GM12878 (cell line): ENCODE results near the gene CWC25. TPM values are rescaled to one million over a fixed set of nuclear protein-coding genes. Genes with fewer than 3 reads are reported as not detected.

Experiments used
- ATAC-seq: fragments of 200-7000 bp; cut with Tn5 transposase; 3 replicates; pipeline ENCODE4 v1.9.1; 2020; ENCODE audit warnings: mild to moderate bottlenecking, moderate library complexity
- BruUV-seq: library from RNA; stranded (reverse); fragments of 400-500 nt; replicated peaks from 2 replicates; lab custom pipeline; 2021; lab: Mats Ljungman, UMichigan
- CTCF ChIA-PET: fragments of 300-600 bp; sonication (Branson Sonifier 250); formaldehyde crosslinking; extraction: SDS; loops from one replicate; lab custom pipeline; 2021; ENCODE audit warnings: inconsistent platforms; lab: Yijun Ruan, JAX
- POLR2A ChIA-PET: fragments of 350-600 bp; formaldehyde crosslinking; extraction: SDS; loops from one replicate; lab custom pipeline; 2021; ENCODE audit warnings: inconsistent platforms; lab: Charles Lee
- RAD21 ChIA-PET: fragments of 300-600 bp; sonication (Branson Sonifier 250); formaldehyde crosslinking; loops from one replicate; lab custom pipeline; 2023; ENCODE audit warnings: antibody characterized with exemption; ENCODE audit not compliant: unreplicated experiment; lab: Charles Lee
- SMC1A ChIA-PET: fragments of 300-600 bp; sonication (Branson Sonifier 250); formaldehyde crosslinking; loops from one replicate; lab custom pipeline; 2023; ENCODE audit not compliant: unreplicated experiment, uncharacterized antibody; lab: Charles Lee
- DNase-seq: peaks from one replicate; pipeline ENCODE4 v3.0.0-alpha.2; 2011; ENCODE audit warnings: low read depth, low spot score
- FAIRE-seq: peaks from 3 replicates; lab custom pipeline; 2011; peaks lifted over from hg19 to GRCh38; lab: Jason Lieb, UNC
- H2AFZ ChIP-seq: 2 replicates; pipeline ENCODE4 v1.6.0; 2011; ENCODE audit warnings: low read depth, low read length, control low read depth; ENCODE audit not compliant: control insufficient read depth
- H3K27ac ChIP-seq: 2 replicates; pipeline ENCODE4 v1.5.1; 2011; ENCODE audit warnings: control low read depth; ENCODE audit not compliant: control insufficient read depth, insufficient read depth
- H3K27me3 ChIP-seq, 2 experiments: replicated peaks in 1 of 2; 2 replicates each; pipeline versions ENCODE4 v1.6.0 to v1.6.1; 2011; ENCODE audit warnings: low read length in 1 of 2; ENCODE audit not compliant: control insufficient read depth in 2 of 2, insufficient read depth in 2 of 2
- H3K36me3 ChIP-seq, 2 experiments: 2 replicates each; pipeline ENCODE4 v1.5.1; 2011; ENCODE audit warnings: low read length in 1 of 2; ENCODE audit not compliant: control insufficient read depth in 2 of 2, insufficient read depth in 2 of 2
- H3K4me1 ChIP-seq: 2 replicates; pipeline ENCODE4 v1.6.1; 2011; ENCODE audit warnings: mild to moderate bottlenecking, low read length, moderate library complexity, mixed read lengths; ENCODE audit not compliant: control insufficient read depth, insufficient read depth
- H3K4me2 ChIP-seq: 2 replicates; pipeline ENCODE4 v1.6.0; 2011; ENCODE audit warnings: control low read depth; ENCODE audit not compliant: control insufficient read depth, insufficient read depth
- H3K4me3 ChIP-seq: fragments of 200-600 bp; sonication (generic); 2 replicates; pipeline ENCODE4 v1.5.1; 2016
- H3K79me2 ChIP-seq: 2 replicates; pipeline ENCODE4 v1.6.0; 2011; ENCODE audit warnings: low read length; ENCODE audit not compliant: control insufficient read depth, insufficient read depth
- H3K9ac ChIP-seq: 2 replicates; pipeline ENCODE4 v1.8.0; 2011; ENCODE audit warnings: low read length, control low read depth, mixed read lengths; ENCODE audit not compliant: control insufficient read depth, insufficient read depth
- H3K9me3 ChIP-seq: replicated peaks from 3 replicates; pipeline ENCODE4 v1.5.1; 2011; ENCODE audit warnings: mild to moderate bottlenecking, low read length; ENCODE audit not compliant: control insufficient read depth, insufficient read depth
- H4K20me1 ChIP-seq: 2 replicates; pipeline ENCODE4 v1.6.0; 2011; ENCODE audit not compliant: control insufficient read depth, insufficient read depth
- BMI1 ChIP-seq: fragments of 450-650 bp; IDR thresholded peaks from 2 replicates; pipeline ENCODE4 v1.6.1; 2016; ENCODE audit warnings: mild to moderate bottlenecking, moderate library complexity, borderline replicate concordance
- FOXK2 ChIP-seq: fragments of 450-650 bp; IDR thresholded peaks from 2 replicates; pipeline ENCODE4 v1.6.1; 2017; ENCODE audit warnings: mild to moderate bottlenecking, moderate library complexity
- KDM1A ChIP-seq: fragments of 200-600 bp; sonication (generic); IDR thresholded peaks from 2 replicates; pipeline ENCODE4 v1.6.1; 2016; ENCODE audit warnings: borderline replicate concordance
- MEF2A ChIP-seq: IDR thresholded peaks from 2 replicates; pipeline ENCODE4 v1.6.1; 2011; ENCODE audit warnings: low read depth, mild to moderate bottlenecking, low read length, moderate library complexity; ENCODE audit not compliant: insufficient read depth
- NFXL1 ChIP-seq: fragments of 450-650 bp; IDR thresholded peaks from 2 replicates; pipeline ENCODE4 v1.6.1; 2017; ENCODE audit warnings: antibody characterized with exemption, mild to moderate bottlenecking, borderline replicate concordance
- RAD21 ChIP-seq: IDR thresholded peaks from 2 replicates; pipeline ENCODE4 v1.6.1; 2011; ENCODE audit warnings: mild to moderate bottlenecking, low read depth, low read length, moderate library complexity; ENCODE audit not compliant: insufficient read depth
- TARDBP ChIP-seq: IDR thresholded peaks from 2 replicates; pipeline ENCODE4 v1.6.1; 2016; ENCODE audit warnings: borderline replicate concordance
- TBL1XR1 ChIP-seq: IDR thresholded peaks from 2 replicates; pipeline ENCODE4 v1.6.1; 2012; ENCODE audit warnings: low read depth, low read length, improper control_type of control experiment
- YY1 ChIP-seq: IDR thresholded peaks from 2 replicates; pipeline ENCODE4 v1.6.1; 2011; ENCODE audit warnings: low read depth, mild to moderate bottlenecking, low read length
- ZNF207 ChIP-seq: fragments of 450-650 bp; IDR thresholded peaks from 2 replicates; pipeline ENCODE4 v1.6.1; 2014; ENCODE audit warnings: antibody characterized with exemption, mild to moderate bottlenecking, borderline replicate concordance
- WGBS: methylation state at CpG from one replicate; pipeline ENCODE4 v1.1.6; 2016; ENCODE audit warnings: low lambda C conversion rate; ENCODE audit not compliant: insufficient replicate concordance, insufficient coverage; ENCODE audit errors: missing lambda C conversion rate; 5-methylcytosine and 5-hydroxymethylcytosine counted together
- in situ Hi-C: fragments of 300-500 bp; cut with MboI; formaldehyde crosslinking; loops from 9 replicates; pipeline ENCODE4 v1.14.3; 2018; ENCODE audit warnings: mixed read lengths
- intact Hi-C: fragments of 100-400 bp; cut with micrococcal nuclease; formaldehyde crosslinking; loops from one replicate; pipeline ENCODE4 v1.14.2; 2022; ENCODE audit not compliant: unreplicated experiment
- polyA plus RNA-seq, 11 experiments: library from polyadenylated mRNA; depleted of rRNA in 4 of 11; unstranded in 6 of 11; stranded (reverse) in 5 of 11; fragments of >200 nt; fragmentation: Nextera tagmentation in 4 of 11; fragmentation: Illumina TruSeq in 1 of 11; extraction: Ambion mirVana in 4 of 11; extraction: Trizol in 1 of 11; gene quantifications; 1 replicate in 1 of 11; 2 replicates in 10 of 11; pipeline versions ENCODE4 v1.2.1 to v1.2.3, GENCODE V29; 2011 to 2016; ENCODE audit warnings: inconsistent platforms in 2 of 11, missing spikeins in 2 of 11, low read depth in 1 of 11
- total RNA-seq, 4 experiments: library from RNA; depleted of rRNA in 3 of 4; stranded (reverse); fragments of >200 nt in 3 of 4; fragmentation: Illumina TruSeq in 1 of 4; extraction: Trizol in 1 of 4; gene quantifications; 2 replicates each; pipeline versions ENCODE4 v1.2.1 to v1.2.3, GENCODE V29; 2013 to 2021
- TF ChIP-seq, protein P1 (sequence below): IDR thresholded peaks from 2 replicates; pipeline ENCODE4 v1.6.1; 2012; ENCODE audit warnings: low read depth, low read length, improper control_type of control experiment

The CWC25 gene
- total and polyA plus RNA-seq, 10 of the 15 experiments (the other 5 are each of a cell fraction or from before 2014, with no cell fraction given), result 14.7 to 29.7 (median 22.9) TPM

- 82% methylated on average over 3 of the region's 3 CpGs for WGBS
- FAIRE-seq, result no peak
- intact Hi-C loops, result no loop called here
Observed at GRCh38 chr17:38783227-38783626, 41.9 kb downstream of the CWC25 start.

More at GRCh38 chr17:38783227-38783626, 41.9 kb downstream of the CWC25 start:
- SMC1A ChIA-PET, result no interaction called here
- POLR2A ChIA-PET, result interaction anchor here (0.6 kb wide), 1 partner anchor 21 kb away, joined by 3 read pairs; no protein-coding TSS in a partner anchor
- H3K4me2 ChIP-seq, result no peak overlapping the region
- DNase-seq, result no peak
- H4K20me1 ChIP-seq, result no peaks in the 10 kb centered on the region
- no peak overlapping the region for H3K9ac ChIP-seq
- peaks cover 18 to 26% of the 10 kb centered on the region in 2 experiments for H3K36me3 ChIP-seq
- CTCF ChIA-PET, result no interaction called here
- no TSS peak for BruUV-seq
- no peak for TF ChIP-seq KDM1A
- no peak for TF ChIP-seq MEF2A
- TF ChIP-seq NFXL1, result no peak
- no peak for TF ChIP-seq YY1
- TF ChIP-seq, protein P1, sequence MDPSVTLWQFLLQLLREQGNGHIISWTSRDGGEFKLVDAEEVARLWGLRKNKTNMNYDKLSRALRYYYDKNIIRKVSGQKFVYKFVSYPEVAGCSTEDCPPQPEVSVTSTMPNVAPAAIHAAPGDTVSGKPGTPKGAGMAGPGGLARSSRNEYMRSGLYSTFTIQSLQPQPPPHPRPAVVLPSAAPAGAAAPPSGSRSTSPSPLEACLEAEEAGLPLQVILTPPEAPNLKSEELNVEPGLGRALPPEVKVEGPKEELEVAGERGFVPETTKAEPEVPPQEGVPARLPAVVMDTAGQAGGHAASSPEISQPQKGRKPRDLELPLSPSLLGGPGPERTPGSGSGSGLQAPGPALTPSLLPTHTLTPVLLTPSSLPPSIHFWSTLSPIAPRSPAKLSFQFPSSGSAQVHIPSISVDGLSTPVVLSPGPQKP, result no peak
- TF ChIP-seq FOXK2, result no peak
- TF ChIP-seq BMI1, result no peak
- TF ChIP-seq RAD21, result no peak
- no peak for TF ChIP-seq TBL1XR1
- TF ChIP-seq ZNF207, result no peak
- no peak for TF ChIP-seq TARDBP
- in situ Hi-C loops, result no loop called here
- no peak overlapping the region for H3K4me3 ChIP-seq
- RAD21 ChIA-PET, result no interaction called here
- no peaks in the 10 kb centered on the region for H3K27me3 ChIP-seq
- H3K4me1 ChIP-seq, result no peaks in the 10 kb centered on the region; the same call in 1 of the 2 replicates
- no peak overlapping the region for H2AFZ ChIP-seq
- H3K27ac ChIP-seq, result no peak overlapping the region
- no peaks in the 10 kb centered on the region for H3K9me3 ChIP-seq
- H3K79me2 ChIP-seq, result no peaks in the 10 kb centered on the region
- no peak for ATAC-seq
